Nephron (organoid): ENCODE data around the gene EPN2.

ENCODE experiments used
- H3K27ac Mint-ChIP-seq, 3 experiments: 2 replicates each; pipeline ENCODE4 v1.8.0; 2020; ENCODE audit warnings: mixed read lengths in 3 of 3, mild to moderate bottlenecking in 2 of 3, moderate library complexity in 1 of 3
- H3K27me3 Mint-ChIP-seq: 2 replicates; pipeline ENCODE4 v1.8.0; 2021; ENCODE audit warnings: low read depth, mild to moderate bottlenecking, moderate library complexity, mixed read lengths
- H3K36me3 Mint-ChIP-seq: 2 replicates; pipeline ENCODE4 v1.8.0; 2020; ENCODE audit warnings: low read depth, mixed read lengths
- H3K4me1 Mint-ChIP-seq: 2 replicates; pipeline ENCODE4 v1.8.0; 2020; ENCODE audit warnings: mixed read lengths
- H3K4me3 Mint-ChIP-seq, 3 experiments: 2 replicates each; pipeline ENCODE4 v1.8.0; 2020; ENCODE audit warnings: mild to moderate bottlenecking in 3 of 3, mixed read lengths in 3 of 3, moderate library complexity in 2 of 3
- H3K9me3 Mint-ChIP-seq: 2 replicates; pipeline ENCODE4 v1.8.0; 2020; ENCODE audit warnings: mixed read lengths
- CTCF ChIP-seq, 3 experiments: fragments of 200-600 bp; sonication (generic); IDR thresholded peaks; one replicate each; pipeline ENCODE4 v1.5.0; 2021; ENCODE audit warnings: antibody characterized with exemption in 3 of 3; ENCODE audit not compliant: unreplicated experiment in 3 of 3

Gene EPN2

GRCh38 chr17:19306160-19307111, 69.3 kb downstream of the EPN2 start:
- Mint-ChIP-seq H3K36me3 (peaks cover 25% of the 10 kb centered on the region), H3K4me1 (no peaks in the 10 kb centered on the region), H3K9me3 (no peaks in the 10 kb centered on the region), H3K27ac (no peak overlapping the region), H3K4me3 (no peak overlapping the region), H3K27me3 (no peaks in the 10 kb centered on the region)
- no peak for TF ChIP-seq CTCF (IDR thresholded peaks at IDR 0.05; ENCODE audit: unreplicated experiment in 3 of 3)

- H3K4me1 Mint-ChIP-seq: no peaks in the 10 kb centered on the region
- no peak overlapping the region for H3K27ac Mint-ChIP-seq
- no peak for TF ChIP-seq CTCF (IDR thresholded peaks at IDR 0.05; ENCODE audit: unreplicated experiment in 3 of 3)
- H3K36me3 Mint-ChIP-seq: peaks cover 29% of the 10 kb centered on the region
- no peaks in the 10 kb centered on the region for H3K27me3 Mint-ChIP-seq
- H3K4me3 Mint-ChIP-seq: no peak overlapping the region
- H3K9me3 Mint-ChIP-seq: no peaks in the 10 kb centered on the region
Observed at GRCh38 chr17:19307521-19307920, 70.4 kb downstream of the EPN2 start.

GRCh38 chr17:19308398-19308797, 71.2 kb downstream of the EPN2 start:
- Mint-ChIP-seq H3K27me3 (no peaks in the 10 kb centered on the region), H3K9me3 (no peaks in the 10 kb centered on the region), H3K4me3 (no peak overlapping the region), H3K27ac (no peak overlapping the region), H3K36me3 (peaks cover 25% of the 10 kb centered on the region), H3K4me1 (peaks cover under 1% of the 10 kb centered on the region)
- TF ChIP-seq CTCF (IDR thresholded peaks at IDR 0.05; ENCODE audit: unreplicated experiment in 3 of 3): no peak

- Mint-ChIP-seq H3K36me3 (peaks cover 35% of the 10 kb centered on the region), H3K4me1 (peaks cover 10% of the 10 kb centered on the region), H3K27me3 (no peaks in the 10 kb centered on the region), H3K9me3 (no peaks in the 10 kb centered on the region), H3K27ac (no peak overlapping the region), H3K4me3 (no peak overlapping the region)
- TF ChIP-seq CTCF (IDR thresholded peaks at IDR 0.05; ENCODE audit: unreplicated experiment in 3 of 3): no peak
Observed at GRCh38 chr17:19309701-19310100, 72.5 kb downstream of the EPN2 start.

- H3K4me3 Mint-ChIP-seq: no peak overlapping the region
- H3K27me3 Mint-ChIP-seq: no peaks in the 10 kb centered on the region
- no peak for TF ChIP-seq CTCF (IDR thresholded peaks at IDR 0.05; ENCODE audit: unreplicated experiment in 3 of 3)
- peaks cover 39% of the 10 kb centered on the region for H3K36me3 Mint-ChIP-seq
- H3K4me1 Mint-ChIP-seq: peaks cover 13% of the 10 kb centered on the region
- H3K9me3 Mint-ChIP-seq: no peaks in the 10 kb centered on the region
- H3K27ac Mint-ChIP-seq: no peak overlapping the region
Observed at GRCh38 chr17:19310151-19310550, 73.0 kb downstream of the EPN2 start.

- Mint-ChIP-seq H3K4me3 (no peak overlapping the region), H3K36me3 (peaks cover 39% of the 10 kb centered on the region), H3K27me3 (no peaks in the 10 kb centered on the region), H3K4me1 (peaks cover 14% of the 10 kb centered on the region), H3K9me3 (no peaks in the 10 kb centered on the region), H3K27ac (no peak overlapping the region)
- TF ChIP-seq CTCF (IDR thresholded peaks at IDR 0.05; ENCODE audit: unreplicated experiment in 3 of 3): no peak
Observed at GRCh38 chr17:19311016-19311415, 73.8 kb downstream of the EPN2 start.
